Peyer's patch (tissue), 4 donors: ENCODE data around the gene G2E3.

ENCODE experiments used
- CTCF ChIP-seq, 6 experiments: fragments of 450-650 bp in 4 of 6; fragments of 200-600 bp in 2 of 6; sonication (generic) in 1 of 6; IDR thresholded peaks; one replicate each; pipeline ENCODE4 v1.5.1; 2017 to 2019; ENCODE audit warnings: antibody characterized with exemption in 6 of 6, mild to moderate bottlenecking in 3 of 6, moderate library complexity in 1 of 6
- POLR2A ChIP-seq, 2 donors: fragments of 450-650 bp; IDR thresholded peaks; one replicate each; pipeline ENCODE4 v1.5.1; 2017; ENCODE audit warnings: antibody characterized with exemption in 2 of 2, mild to moderate bottlenecking in 2 of 2, moderate library complexity in 2 of 2

- TF ChIP-seq CTCF (IDR thresholded peaks at IDR 0.05), result no peak
- TF ChIP-seq POLR2A (IDR thresholded peaks at IDR 0.05), result no peak
These were observed 82.2 kb downstream of the G2E3 start for GRCh38 chr14:30641207-30641606.
